Measurements from ENCODE around the gene CHRNB2. TPM values are rescaled to one million over a fixed set of nuclear protein-coding genes. Genes with fewer than 3 reads are reported as not detected.

Gene CHRNB2
- total and polyA plus RNA-seq, 2 of the 4 experiments (the other 2 are of a cell fraction) = under 0.01 to 0.03 TPM

- ATAC-seq (ENCODE audit: low read depth) = no peak
- dilution Hi-C loops (cut with HindIII; ENCODE audit: low sequenced_read_pairs, unreplicated experiment) (no loop called here), intact Hi-C loops (cut with micrococcal nuclease) (no loop called here), in situ Hi-C loops (cut with MboI; ENCODE audit: low sequenced_read_pairs) (no loop called here)
- H2BK120ac ChIP-seq (ENCODE audit: low read depth, low read length) = no peak overlapping the region
- CTCF ChIA-PET = no interaction called here
- H4K5ac ChIP-seq (ENCODE audit: low read depth, low read length) = no peak overlapping the region
- H3K9ac ChIP-seq (ENCODE audit: low read depth, low read length) = no peak overlapping the region
- TF ChIP-seq NFE2L2 (IDR thresholded peaks at IDR 0.05; ENCODE audit: low read depth, low read length) (no peak), CTCF (conservative IDR thresholded peaks at IDR 0.05; ENCODE audit: low read depth, low read length) (no peak), MAZ (IDR thresholded peaks at IDR 0.05; ENCODE audit: borderline replicate concordance, low read depth, low read length) (no peak), RCOR1 (IDR thresholded peaks at IDR 0.05; ENCODE audit: insufficient replicate concordance, low read length) (no peak), MXI1 (IDR thresholded peaks at IDR 0.05; ENCODE audit: borderline replicate concordance, low read depth, low read length) (no peak), USF2 (IDR thresholded peaks at IDR 0.05; ENCODE audit: low read depth, low read length) (no peak), BHLHE40 (IDR thresholded peaks at IDR 0.05; ENCODE audit: low read depth, low read length) (no peak), MAFK (IDR thresholded peaks at IDR 0.05; ENCODE audit: low read depth, low read length) (no peak), CEBPB (IDR thresholded peaks at IDR 0.05; ENCODE audit: low read depth, low read length) (no peak), FOS (IDR thresholded peaks at IDR 0.05; ENCODE audit: low read depth, low read length) (no peak), SMC3 (IDR thresholded peaks at IDR 0.05; ENCODE audit: low read depth, low read length) (no peak), RFX5 (IDR thresholded peaks at IDR 0.05; ENCODE audit: low read depth, low read length) (no peak), POLR2A (IDR thresholded peaks at IDR 0.05; ENCODE audit: low read depth, low read length) (no peak), ELK1 (IDR thresholded peaks at IDR 0.05; ENCODE audit: borderline replicate concordance, low read depth, low read length) (no peak)
- no peak overlapping the region for H3K18ac ChIP-seq (ENCODE audit: low read depth, low read length)
- H3K4me1 ChIP-seq (ENCODE audit: control insufficient read depth, insufficient read depth, low read length) = no peaks in the 10 kb centered on the region
- no peak overlapping the region for H2AFZ ChIP-seq (replicated peaks; ENCODE audit: low read length, poor library complexity)
- no peak overlapping the region for H3K56ac ChIP-seq (ENCODE audit: extremely low read depth, insufficient read depth, low read length)
- peaks cover 56% of the 10 kb centered on the region for H3K27me3 ChIP-seq (ENCODE audit: control insufficient read depth, insufficient read depth, low read length)
- no peak overlapping the region for H3K27ac ChIP-seq (ENCODE audit: insufficient read depth, low read length)
- H2AK5ac ChIP-seq (ENCODE audit: low read depth, low read length) = no peak overlapping the region
- H2AK9ac ChIP-seq (replicated peaks; ENCODE audit: low read depth, low read length, poor library complexity) = no peak overlapping the region
- H3K23ac ChIP-seq (ENCODE audit: low read depth, low read length) = no peak overlapping the region
- H4K91ac ChIP-seq (ENCODE audit: insufficient read depth, low read depth, low read length) = no peak overlapping the region
- no peaks in the 10 kb centered on the region for H3K79me1 ChIP-seq (ENCODE audit: low read depth in 1 of 2, low read length in 2 of 2)
- H4K20me1 ChIP-seq (ENCODE audit: insufficient read depth, low read length) = no peaks in the 10 kb centered on the region
- H3K14ac ChIP-seq (replicated peaks; ENCODE audit: low read depth, low read length) = no peak overlapping the region
- no peak overlapping the region for H2BK5ac ChIP-seq (ENCODE audit: low read depth, low read length, poor library complexity, severe bottlenecking)
- POLR2A ChIA-PET (ENCODE audit: unreplicated experiment) = no interaction called here
- H3K4me3 ChIP-seq (ENCODE audit: insufficient read depth, low read depth, low read length) = no peak overlapping the region
- DNase-seq = no peak
- no TSS peak for BruUV-seq (replicated peaks)
- no peak overlapping the region for H2BK20ac ChIP-seq (ENCODE audit: low read depth, low read length)
- H3K9me3 ChIP-seq (ENCODE audit: control insufficient read depth, insufficient read depth, low read length) = peaks cover 3% of the 10 kb centered on the region
- WGBS, 2 experiments (ENCODE audit: extremely low coverage in 2 of 2, insufficient read length in 1 of 2) = no CpG with 5 or more reads among the region's 7 CpGs
- H3K9me1 ChIP-seq (ENCODE audit: insufficient read depth, low read length) = no peaks in the 10 kb centered on the region
- H3K4ac ChIP-seq (ENCODE audit: low read depth, low read length) = no peak overlapping the region
- H2BK15ac ChIP-seq (ENCODE audit: low read depth, low read length) = no peak overlapping the region
- H3K4me2 ChIP-seq (ENCODE audit: low read depth, low read length) = no peak overlapping the region
- H3K36me3 ChIP-seq (ENCODE audit: control insufficient read depth, insufficient read depth, low read length) = no peaks in the 10 kb centered on the region
- H4K8ac ChIP-seq (ENCODE audit: low read depth in 2 of 2, low read length in 2 of 2) = no peak overlapping the region
Observed at GRCh38 chr1:154536570-154536969, 31.0 kb upstream of the CHRNB2 start.
